Endothelial cell of umbilical vein (primary cell): ENCODE measurements around the gene NIT2. TPM values are rescaled to one million over a fixed set of nuclear protein-coding genes. Genes with fewer than 3 reads are reported as not detected.
A peak's percentile ranks its signal among the peaks of the same experiment; 100 is the strongest.

Experiments used
- BruUV-seq: library from RNA; stranded (reverse); fragments of 400-500 nt; replicated peaks from 2 replicates; lab custom pipeline; 2021; lab: Mats Ljungman, UMichigan
- CTCF ChIA-PET: fragments of 300-600, 350-600 bp; sonication (Branson Sonifier 250); formaldehyde crosslinking; loops from one replicate; lab custom pipeline; 2021; ENCODE audit warnings: antibody characterized with exemption, inconsistent platforms; lab: Charles Lee
- POLR2A ChIA-PET: fragments of 300-600, 350-600 bp; sonication (Branson Sonifier 250); formaldehyde crosslinking; loops from one replicate; lab custom pipeline; 2021; ENCODE audit warnings: antibody characterized with exemption, inconsistent platforms; lab: Charles Lee
- DNase-seq: peaks from one replicate; pipeline ENCODE4 v3.0.0-alpha.2; 2011; ENCODE audit warnings: low read depth, low spot score
- FAIRE-seq: peaks from 2 replicates; lab custom pipeline; 2011; peaks lifted over from hg19 to GRCh38; lab: Jason Lieb, UNC
- H2AFZ ChIP-seq: 2 replicates; pipeline ENCODE4 v1.6.0; 2012; ENCODE audit warnings: low read depth, low read length, control low read depth, inconsistent platforms
- H3K27ac ChIP-seq: 2 replicates; pipeline ENCODE4 v1.5.1; 2011; ENCODE audit warnings: low read depth, mild to moderate bottlenecking, control low read depth, low read length, moderate library complexity; ENCODE audit not compliant: insufficient read depth
- H3K27me3 ChIP-seq, 2 experiments: 2 replicates each; pipeline versions ENCODE4 v1.6.0 to v1.6.1; 2011; ENCODE audit warnings: low read length in 2 of 2, mixed read lengths in 1 of 2; ENCODE audit not compliant: control insufficient read depth in 2 of 2, insufficient read depth in 2 of 2
- H3K36me3 ChIP-seq, 2 experiments: 2 replicates in 1 of 2; 3 replicates in 1 of 2; pipeline ENCODE4 v1.5.1; 2011; ENCODE audit warnings: low read length in 2 of 2, mild to moderate bottlenecking in 1 of 2, moderate library complexity in 1 of 2; ENCODE audit not compliant: control insufficient read depth in 2 of 2, insufficient read depth in 2 of 2; ENCODE audit errors: extremely low read depth in 1 of 2
- H3K4me1 ChIP-seq: 3 replicates; pipeline ENCODE4 v1.5.1; 2011; ENCODE audit warnings: mild to moderate bottlenecking, low read length; ENCODE audit not compliant: control insufficient read depth, insufficient read depth; ENCODE audit errors: extremely low read depth
- H3K4me2 ChIP-seq: 2 replicates; pipeline ENCODE4 v1.6.1; 2011; ENCODE audit warnings: low read length, control low read depth, mixed read lengths; ENCODE audit not compliant: insufficient read depth
- H3K4me3 ChIP-seq, 3 experiments: fragments of 200-600 bp in 1 of 3; sonication (generic), shearing (Covaris generic) in 1 of 3; replicated peaks in 1 of 3; 2 replicates each; pipeline ENCODE4 v1.5.1; 2011 to 2016; ENCODE audit warnings: control low read depth in 3 of 3, low read length in 3 of 3, mild to moderate bottlenecking in 2 of 3, inconsistent platforms in 1 of 3, low read depth in 1 of 3, moderate library complexity in 1 of 3; ENCODE audit not compliant: insufficient read depth in 1 of 3
- H3K79me2 ChIP-seq: 2 replicates; pipeline ENCODE4 v1.6.0; 2012; ENCODE audit warnings: low read length, inconsistent platforms; ENCODE audit not compliant: control insufficient read depth, insufficient read depth
- H3K9ac ChIP-seq: replicated peaks from 2 replicates; pipeline ENCODE3; 2011; ENCODE audit warnings: low read length, control low read depth; ENCODE audit not compliant: insufficient read depth; ENCODE audit errors: extremely low read depth
- H3K9me1 ChIP-seq: replicated peaks from 3 replicates; pipeline ENCODE4 v1.6.0; 2011; ENCODE audit warnings: mild to moderate bottlenecking, low read length; ENCODE audit not compliant: control insufficient read depth, insufficient read depth; ENCODE audit errors: extremely low read depth
- H3K9me3 ChIP-seq: replicated peaks from 2 replicates; pipeline ENCODE4 v1.5.1; 2012; ENCODE audit warnings: low read length, inconsistent platforms; ENCODE audit not compliant: control insufficient read depth, insufficient read depth
- H4K20me1 ChIP-seq: replicated peaks from 2 replicates; pipeline ENCODE3; 2011; ENCODE audit warnings: mild to moderate bottlenecking, low read length; ENCODE audit not compliant: control insufficient read depth, insufficient read depth; ENCODE audit errors: extremely low read depth
- CTCF ChIP-seq, 2 donors: IDR thresholded peaks; 1 replicate in 1 of 2; 2 replicates in 1 of 2; pipeline ENCODE4 v1.5.1; 2011; ENCODE audit warnings: low read length in 2 of 2, mild to moderate bottlenecking in 2 of 2, moderate library complexity in 2 of 2, control low read depth in 1 of 2, inconsistent platforms in 1 of 2, low read depth in 1 of 2; ENCODE audit not compliant: insufficient read depth in 1 of 2; ENCODE audit errors: extremely low read depth in 1 of 2
- EZH2 ChIP-seq: IDR thresholded peaks from 2 replicates; pipeline ENCODE4 v1.6.1; 2012; ENCODE audit warnings: borderline replicate concordance, low read depth, mild to moderate bottlenecking, moderate library complexity, low read length, inconsistent platforms; ENCODE audit not compliant: severe bottlenecking
- FOS ChIP-seq: IDR thresholded peaks from 2 replicates; pipeline ENCODE4 v1.6.1; 2011; ENCODE audit warnings: mild to moderate bottlenecking, low read length, moderate library complexity, borderline replicate concordance; ENCODE audit not compliant: insufficient read depth
- GATA2 ChIP-seq: IDR thresholded peaks from 2 replicates; pipeline ENCODE4 v1.7.0; 2011; ENCODE audit warnings: low read depth, mild to moderate bottlenecking, moderate library complexity, mixed read lengths, low read length; ENCODE audit not compliant: insufficient read length, insufficient read depth
- JUN ChIP-seq: IDR thresholded peaks from 2 replicates; pipeline ENCODE4 v1.6.1; 2011; ENCODE audit warnings: borderline replicate concordance, low read depth; ENCODE audit not compliant: insufficient read length, insufficient read depth
- MAX ChIP-seq: IDR thresholded peaks from 2 replicates; pipeline ENCODE4 v1.6.1; 2011; ENCODE audit not compliant: insufficient read depth, insufficient read length
- MYC ChIP-seq: IDR thresholded peaks from one replicate; pipeline ENCODE4 v1.6.1; 2011; ENCODE audit warnings: mild to moderate bottlenecking, low read depth, low read length
- POLR2A ChIP-seq: IDR thresholded peaks from 2 replicates; pipeline ENCODE4 v1.6.1; 2012; ENCODE audit warnings: low read depth, mild to moderate bottlenecking, control low read depth, low read length
- POLR2AphosphoS5 ChIP-seq: IDR thresholded peaks from 2 replicates; pipeline ENCODE4 v1.6.1; 2012; ENCODE audit warnings: low read depth, mild to moderate bottlenecking, control low read depth, low read length, moderate library complexity; ENCODE audit not compliant: insufficient read depth
- dilution Hi-C: fragments of 300-500 bp; cut with MboI; formaldehyde crosslinking; loops from one replicate; pipeline ENCODE4 v1.15.0; 2019; ENCODE audit warnings: low sequenced_read_pairs; ENCODE audit not compliant: extremely low pct_ligation_motif_present
- intact Hi-C: fragments of 100-400 bp; cut with micrococcal nuclease; formaldehyde crosslinking; loops from one replicate; pipeline ENCODE4 v1.10.0; 2022
- polyA plus RNA-seq, 4 experiments: library from polyadenylated mRNA; depleted of rRNA in 3 of 4; stranded (reverse) in 3 of 4; unstranded in 1 of 4; fragments of >200 nt; gene quantifications; 2 replicates each; pipeline versions ENCODE4 v1.2.1 to v1.2.3, GENCODE V29; 2011 to 2012; ENCODE audit warnings: missing spikeins in 1 of 4
- total RNA-seq: library from RNA; stranded (reverse); gene quantifications from 2 replicates; pipeline ENCODE4 v1.2.3, GENCODE V29; 2021

Gene NIT2
- total and polyA plus RNA-seq, 2 donors (not counting 3 experiments of a cell fraction or from before 2014, with no cell fraction given), result 19.4 to 20.5 TPM

- H2AFZ ChIP-seq, result no peak overlapping the region
- TF ChIP-seq FOS (no peak), EZH2 (no peak), POLR2A (no peak), CTCF (IDR thresholded peaks at IDR 0.05; ENCODE audit: extremely low read depth in 1 of 2, insufficient read depth in 1 of 2, low read depth in 1 of 2, low read length in 2 of 2) (no peak), MAX (no peak), GATA2 (no peak), JUN (no peak), POLR2AphosphoS5 (no peak), MYC (no peak)
- H3K9ac ChIP-seq, result no peak overlapping the region
- H4K20me1 ChIP-seq, result no peaks in the 10 kb centered on the region
- H3K36me3 ChIP-seq, result no peaks in the 10 kb centered on the region
- H3K79me2 ChIP-seq, result peaks cover 29% of the 10 kb centered on the region
- dilution Hi-C loops (no loop called here), intact Hi-C loops (loop anchor here (5.0 kb wide), 2 partner anchors 361 to 1274 kb away; partner anchors contain the start of gene ZBTB11)
- no peaks in the 10 kb centered on the region for H3K27me3 ChIP-seq
- H3K4me2 ChIP-seq, result peak overlapping the region; percentile 88
- ChIA-PET POLR2A (no interaction called here), CTCF (interaction anchor here (3.0 kb wide), 1 partner anchor 59 kb away, joined by 13 read pairs; no protein-coding TSS in a partner anchor)
- no peak overlapping the region for H3K4me3 ChIP-seq
- FAIRE-seq, result no peak
- H3K4me1 ChIP-seq, result peaks cover 23% of the 10 kb centered on the region
- DNase-seq, result no peak
- no peaks in the 10 kb centered on the region for H3K9me1 ChIP-seq
- no peak overlapping the region for H3K27ac ChIP-seq
- BruUV-seq, result no TSS peak
- H3K9me3 ChIP-seq, result no peaks in the 10 kb centered on the region
These were observed 68.3 kb downstream of the NIT2 start for GRCh38 chr3:100402891-100403290.
